CD4-positive, alpha-beta T cell treated with Interleukin-21 for 1 hour (primary cell): ENCODE measurements around the gene CCL15.

Source experiments
- DNase-seq: peaks from one replicate; pipeline ENCODE4 v3.0.0-alpha.2; 2020

CCL15 gene

DNA sequence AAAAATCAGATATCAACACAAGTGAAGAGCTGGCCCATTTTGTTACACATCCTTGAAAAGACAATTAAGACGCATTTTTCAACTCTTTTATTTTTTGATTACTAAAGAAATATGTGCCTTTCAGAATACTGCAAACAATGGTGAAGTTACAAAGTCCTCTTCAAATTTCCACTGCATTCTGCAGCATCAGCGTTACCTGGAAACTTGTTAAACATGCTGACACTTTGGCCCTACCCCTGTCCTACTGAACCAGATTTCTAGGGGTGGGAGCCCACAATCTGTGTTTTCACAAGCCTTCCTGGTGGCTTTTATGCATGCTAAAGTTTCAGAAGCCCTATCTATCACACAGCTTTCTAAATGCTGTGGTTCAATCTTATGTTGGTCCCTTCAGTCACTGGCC, 10.3 kb downstream of the CCL15 start:
- DNase-seq = no peak

GRCh38 chr17:35988164-35988563, 13.2 kb downstream of the CCL15 start:
- DNase-seq = no peak

- no peak for DNase-seq
Observed at GRCh38 chr17:35986643-35987042, 14.7 kb downstream of the CCL15 start, which contains the start of gene CCL14. Gene CCL14, minus strand, starts transcription at chr17:35986729. Its CDS starts 80 bp downstream, at chr17:35986649.

GRCh38 chr17:35984140-35984539, 17.2 kb downstream of the CCL15 start:
- no peak for DNase-seq

GRCh38 chr17:35982409-35983191, 18.8 kb downstream of the CCL15 start:
- DNase-seq = no peak

- DNase-seq = no peak
Observed at GRCh38 chr17:35981908-35982330, 19.4 kb downstream of the CCL15 start.

- DNase-seq = no peak
Observed at GRCh38 chr17:35981246-35981645, 20.1 kb downstream of the CCL15 start, which contains the start of gene CCL16. Gene CCL16, minus strand, starts transcription at chr17:35981497. Its CDS starts 77 bp downstream, at chr17:35981420.

GRCh38 chr17:35978346-35978745, 23.0 kb downstream of the CCL15 start:
- no peak for DNase-seq

- DNase-seq = no peak
Observed at GRCh38 chr17:35977509-35977908, 23.8 kb downstream of the CCL15 start.

DNA sequence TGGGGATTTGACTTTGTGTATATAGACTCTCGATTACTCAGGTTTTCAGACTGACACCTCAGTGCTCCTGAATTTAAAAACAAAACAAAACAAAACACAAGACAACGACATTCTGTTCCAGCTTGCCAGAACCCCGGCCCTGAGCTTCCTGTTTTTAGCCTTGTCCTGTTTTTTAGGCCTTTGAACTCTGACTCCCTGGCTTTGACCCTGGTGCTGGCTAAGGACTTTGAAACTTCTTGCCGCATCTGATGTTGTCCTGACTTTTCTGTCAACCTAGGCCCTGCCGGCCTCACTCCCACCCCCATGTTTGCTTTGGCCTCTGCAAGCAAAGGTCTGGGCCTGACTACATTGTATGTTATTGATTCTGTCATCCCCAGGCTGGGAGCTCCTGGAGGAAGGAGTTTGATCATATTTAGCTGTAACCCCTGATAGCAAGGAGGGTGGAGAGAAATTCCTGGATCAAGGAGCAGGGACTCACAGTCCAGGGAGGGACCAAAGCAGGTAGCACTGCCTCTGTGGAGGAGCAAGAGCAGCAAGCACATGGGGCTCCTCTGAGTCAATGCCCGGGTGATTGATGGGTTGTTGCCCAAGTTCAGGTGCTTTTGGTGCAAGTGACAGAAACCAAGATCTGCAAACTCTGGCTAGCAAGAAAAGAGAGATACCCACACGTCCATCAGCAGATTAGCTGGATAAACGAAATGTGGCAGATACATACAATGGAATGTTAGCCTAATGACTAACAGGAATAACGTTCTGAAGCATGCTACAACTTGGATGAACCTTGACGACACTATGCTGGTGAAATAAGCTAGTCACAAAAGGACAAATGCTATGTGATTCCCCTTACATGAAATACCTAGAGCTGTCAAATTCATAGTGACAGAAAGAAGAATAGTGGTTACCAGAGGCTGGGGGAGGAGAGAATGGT, 27.8 kb downstream of the CCL15 start:
- DNase-seq = no peak

- no peak for DNase-seq
Observed at GRCh38 chr17:35972945-35973332, 28.4 kb downstream of the CCL15 start.

DNA sequence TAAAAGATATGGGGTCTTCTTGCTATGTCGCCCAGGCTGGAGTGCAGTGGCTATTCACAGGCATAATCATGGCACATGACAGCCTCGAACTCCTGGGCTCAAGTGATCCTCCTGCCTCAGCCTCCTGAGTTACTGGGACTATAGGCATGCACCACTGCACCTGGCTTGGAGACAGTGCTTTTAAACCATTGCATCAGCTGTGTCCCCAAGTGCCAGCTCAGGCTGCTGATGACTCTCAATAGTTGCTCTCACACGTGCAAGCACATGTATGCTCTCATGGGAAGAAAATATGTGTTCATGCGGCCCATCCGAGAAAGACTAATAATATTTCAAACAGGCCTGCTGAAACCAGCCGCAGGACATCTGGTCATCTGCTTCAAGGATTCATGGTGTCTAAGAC, 28.8 kb downstream of the CCL15 start:
- no peak for DNase-seq

DNA sequence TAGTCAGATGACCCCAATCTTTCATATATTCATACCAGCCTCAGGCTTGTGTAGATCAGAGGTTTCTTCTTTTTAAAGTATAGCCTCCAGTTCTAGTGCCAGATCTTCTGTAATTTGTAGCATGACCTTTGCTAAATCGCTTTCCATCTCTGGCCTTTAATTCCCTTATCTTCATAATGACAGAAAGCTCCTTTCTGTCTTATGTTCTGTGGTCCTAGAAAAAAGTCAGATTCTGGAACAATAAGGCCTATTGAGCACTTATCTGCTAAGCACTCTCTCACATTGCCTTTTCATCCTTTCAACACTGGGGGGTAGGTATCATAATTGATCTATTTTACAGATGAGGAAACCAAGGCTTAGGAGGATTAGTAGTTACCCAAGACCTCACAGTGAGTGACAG, 29.3 kb downstream of the CCL15 start:
- no peak for DNase-seq

GRCh38 chr17:35969558-35970380, 31.6 kb downstream of the CCL15 start:
- DNase-seq = peak; percentile 77

GRCh38 chr17:35968520-35969054, 32.8 kb downstream of the CCL15 start:
- DNase-seq = no peak

DNA sequence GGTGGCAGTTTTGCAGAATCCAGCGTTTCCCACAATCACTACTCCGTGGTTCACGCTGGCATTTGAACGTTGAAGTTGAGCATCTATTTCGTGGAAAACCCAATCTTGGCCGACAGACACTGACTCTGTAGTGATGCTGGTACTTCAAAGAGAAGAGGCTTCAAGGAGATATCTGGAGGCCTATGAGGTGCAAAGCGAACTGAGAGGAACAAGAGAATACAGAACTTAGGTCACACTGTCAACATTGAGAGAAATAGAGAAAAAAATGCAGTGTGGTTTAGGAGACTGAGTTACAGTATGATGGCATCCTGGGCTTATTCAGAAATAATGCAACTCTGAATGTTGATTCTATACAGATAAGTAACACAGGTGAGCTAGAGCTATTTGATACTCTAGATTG, 36.1 kb downstream of the CCL15 start:
- no peak for DNase-seq

DNA sequence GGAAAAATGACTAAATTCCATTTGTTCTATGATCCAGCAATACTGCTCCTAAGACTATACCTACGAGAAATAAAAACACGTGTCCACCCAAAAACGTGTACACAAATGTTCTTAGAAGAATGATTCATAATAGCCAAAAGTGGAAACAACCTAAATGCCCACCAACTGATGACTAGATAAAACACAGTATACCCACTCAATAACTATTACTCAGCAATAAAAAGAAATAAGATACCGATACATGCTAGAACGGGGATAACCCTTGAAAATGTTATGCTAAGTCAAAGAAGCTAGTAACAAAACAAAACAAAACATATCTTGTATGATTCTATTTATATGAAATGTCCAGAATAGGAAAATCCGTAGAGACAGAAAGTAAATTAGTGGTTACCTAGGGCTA, 37.7 kb downstream of the CCL15 start:
- DNase-seq = no peak

GRCh38 chr17:35953720-35954119, 47.6 kb downstream of the CCL15 start:
- DNase-seq = no peak

GRCh38 chr17:35949401-35949800, 52.0 kb downstream of the CCL15 start:
- no peak for DNase-seq

GRCh38 chr17:35948092-35948491, 53.3 kb downstream of the CCL15 start:
- DNase-seq = no peak
